Measurements from ENCODE around the gene TRPM2. TPM values are rescaled to one million over a fixed set of nuclear protein-coding genes. Genes with fewer than 3 reads are reported as not detected.

The TRPM2 gene
- total RNA-seq, 1 donor = not detected

- DNase-seq (ENCODE audit: low read depth) = no peak
- TF ChIP-seq CTCF (IDR thresholded peaks at IDR 0.05; ENCODE audit: insufficient read depth, low read length) = no peak
- no peak overlapping the region for H3K4me3 ChIP-seq (ENCODE audit: low read depth, low read length)
Observed at GRCh38 chr21:44370786-44371410, 17.5 kb downstream of the TRPM2 start.

- TF ChIP-seq CTCF (IDR thresholded peaks at IDR 0.05; ENCODE audit: insufficient read depth, low read length) = no peak
- DNase-seq (ENCODE audit: low read depth) = no peak
- H3K4me3 ChIP-seq (ENCODE audit: low read depth, low read length) = no peak overlapping the region
Observed at GRCh38 chr21:44371596-44371995, 18.2 kb downstream of the TRPM2 start.

GRCh38 chr21:44372616-44373015 lies 19.2 kb downstream of the TRPM2 start:
- no peak overlapping the region for H3K4me3 ChIP-seq (ENCODE audit: low read depth, low read length)
- no peak for DNase-seq (ENCODE audit: low read depth)
- no peak for TF ChIP-seq CTCF (IDR thresholded peaks at IDR 0.05; ENCODE audit: insufficient read depth, low read length)

- no peak for TF ChIP-seq CTCF (IDR thresholded peaks at IDR 0.05; ENCODE audit: insufficient read depth, low read length)
- DNase-seq (ENCODE audit: low read depth) = no peak
Observed at GRCh38 chr21:44374601-44375280, 21.3 kb downstream of the TRPM2 start.

GRCh38 chr21:44375281-44375651 lies 21.8 kb downstream of the TRPM2 start:
- DNase-seq (ENCODE audit: low read depth) = no peak
- H3K4me3 ChIP-seq (ENCODE audit: low read depth, low read length) = no peak overlapping the region
- TF ChIP-seq CTCF (IDR thresholded peaks at IDR 0.05; ENCODE audit: insufficient read depth, low read length) = no peak

More at GRCh38 chr21:44374601-44375280, 21.3 kb downstream of the TRPM2 start:
- no peak overlapping the region for H3K4me3 ChIP-seq (ENCODE audit: low read depth, low read length)

GRCh38 chr21:44375761-44376241 lies 22.4 kb downstream of the TRPM2 start:
- TF ChIP-seq CTCF (IDR thresholded peaks at IDR 0.05; ENCODE audit: insufficient read depth, low read length) = no peak
- DNase-seq (ENCODE audit: low read depth) = no peak
- no peak overlapping the region for H3K4me3 ChIP-seq (ENCODE audit: low read depth, low read length)
